Fibroblast of pulmonary artery (primary cell): Measurements from ENCODE around the gene PLK5.

Source experiments
- DNase-seq: peaks from one replicate; pipeline ENCODE4 v3.0.0-alpha.2; 2010; ENCODE audit warnings: low read depth
- H3K4me3 ChIP-seq: replicated peaks from 2 replicates; pipeline ENCODE4 v1.5.1; 2011; ENCODE audit warnings: low read depth, mild to moderate bottlenecking, control low read depth, low read length, moderate library complexity
- TF ChIP-seq, protein P1 (sequence below): IDR thresholded peaks from 2 replicates; pipeline ENCODE4 v1.5.1; 2011; ENCODE audit warnings: mild to moderate bottlenecking, control low read depth, low read length, inconsistent platforms; ENCODE audit errors: missing control alignments

The PLK5 gene

DNA sequence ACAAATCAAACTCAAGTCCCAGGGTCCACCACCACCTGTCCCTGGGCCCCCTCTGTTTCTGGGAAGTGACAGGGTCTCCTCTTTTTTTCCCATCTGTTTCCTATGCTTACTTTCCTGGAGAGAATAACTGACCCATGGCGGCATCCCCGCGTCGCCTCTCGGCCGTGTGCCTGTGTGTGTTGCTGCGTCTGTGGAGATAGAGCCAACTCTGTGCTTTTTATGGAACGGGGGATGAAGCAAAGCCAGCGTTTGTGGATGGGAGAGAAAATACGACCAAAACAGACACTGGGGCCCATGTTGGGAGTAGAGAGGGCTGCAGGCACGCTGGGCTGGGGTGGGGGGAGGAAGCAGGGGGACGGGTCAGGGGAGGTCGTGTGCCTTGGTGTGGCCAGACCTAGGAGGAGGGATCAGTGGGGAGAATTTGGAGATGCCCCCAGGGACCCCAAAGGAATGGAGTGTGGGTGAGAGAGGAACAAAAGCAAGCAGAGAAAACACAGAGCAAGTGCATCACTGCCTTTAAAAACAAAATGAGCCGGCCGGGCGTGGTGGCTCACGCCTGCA is 16.6 kb downstream of the PLK5 start:
- no peak for DNase-seq
- TF ChIP-seq, protein P1, sequence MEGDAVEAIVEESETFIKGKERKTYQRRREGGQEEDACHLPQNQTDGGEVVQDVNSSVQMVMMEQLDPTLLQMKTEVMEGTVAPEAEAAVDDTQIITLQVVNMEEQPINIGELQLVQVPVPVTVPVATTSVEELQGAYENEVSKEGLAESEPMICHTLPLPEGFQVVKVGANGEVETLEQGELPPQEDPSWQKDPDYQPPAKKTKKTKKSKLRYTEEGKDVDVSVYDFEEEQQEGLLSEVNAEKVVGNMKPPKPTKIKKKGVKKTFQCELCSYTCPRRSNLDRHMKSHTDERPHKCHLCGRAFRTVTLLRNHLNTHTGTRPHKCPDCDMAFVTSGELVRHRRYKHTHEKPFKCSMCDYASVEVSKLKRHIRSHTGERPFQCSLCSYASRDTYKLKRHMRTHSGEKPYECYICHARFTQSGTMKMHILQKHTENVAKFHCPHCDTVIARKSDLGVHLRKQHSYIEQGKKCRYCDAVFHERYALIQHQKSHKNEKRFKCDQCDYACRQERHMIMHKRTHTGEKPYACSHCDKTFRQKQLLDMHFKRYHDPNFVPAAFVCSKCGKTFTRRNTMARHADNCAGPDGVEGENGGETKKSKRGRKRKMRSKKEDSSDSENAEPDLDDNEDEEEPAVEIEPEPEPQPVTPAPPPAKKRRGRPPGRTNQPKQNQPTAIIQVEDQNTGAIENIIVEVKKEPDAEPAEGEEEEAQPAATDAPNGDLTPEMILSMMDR: no peak
- no peak overlapping the region for H3K4me3 ChIP-seq

DNA sequence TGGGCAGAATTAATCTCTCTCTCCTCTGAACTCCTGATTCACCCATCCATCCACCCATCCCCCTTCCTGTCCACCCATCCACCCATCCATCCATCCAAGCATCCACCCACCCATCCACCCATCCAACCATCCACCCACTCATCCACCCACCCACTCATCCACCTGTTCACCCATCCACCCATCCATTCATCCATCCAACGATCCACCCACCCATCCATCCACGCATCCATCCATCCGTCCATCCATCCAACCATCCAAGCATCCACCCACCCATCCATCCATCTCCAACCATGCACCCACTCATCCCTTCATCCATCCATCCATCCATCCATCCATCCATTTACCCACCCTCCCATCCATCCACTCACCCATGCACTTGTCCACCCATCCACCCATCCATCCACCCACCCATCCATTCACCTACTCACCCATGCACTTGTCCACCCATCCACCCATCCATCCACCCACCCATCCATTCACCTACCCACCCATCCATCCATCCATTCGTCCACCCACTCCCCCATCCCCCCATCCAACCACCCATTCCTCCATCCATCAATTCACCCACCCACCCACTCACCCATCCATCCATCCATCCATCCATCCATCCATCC is 25.6 kb downstream of the PLK5 start:
- TF ChIP-seq, protein P1: no peak
- no peak overlapping the region for H3K4me3 ChIP-seq
- no peak for DNase-seq

DNA sequence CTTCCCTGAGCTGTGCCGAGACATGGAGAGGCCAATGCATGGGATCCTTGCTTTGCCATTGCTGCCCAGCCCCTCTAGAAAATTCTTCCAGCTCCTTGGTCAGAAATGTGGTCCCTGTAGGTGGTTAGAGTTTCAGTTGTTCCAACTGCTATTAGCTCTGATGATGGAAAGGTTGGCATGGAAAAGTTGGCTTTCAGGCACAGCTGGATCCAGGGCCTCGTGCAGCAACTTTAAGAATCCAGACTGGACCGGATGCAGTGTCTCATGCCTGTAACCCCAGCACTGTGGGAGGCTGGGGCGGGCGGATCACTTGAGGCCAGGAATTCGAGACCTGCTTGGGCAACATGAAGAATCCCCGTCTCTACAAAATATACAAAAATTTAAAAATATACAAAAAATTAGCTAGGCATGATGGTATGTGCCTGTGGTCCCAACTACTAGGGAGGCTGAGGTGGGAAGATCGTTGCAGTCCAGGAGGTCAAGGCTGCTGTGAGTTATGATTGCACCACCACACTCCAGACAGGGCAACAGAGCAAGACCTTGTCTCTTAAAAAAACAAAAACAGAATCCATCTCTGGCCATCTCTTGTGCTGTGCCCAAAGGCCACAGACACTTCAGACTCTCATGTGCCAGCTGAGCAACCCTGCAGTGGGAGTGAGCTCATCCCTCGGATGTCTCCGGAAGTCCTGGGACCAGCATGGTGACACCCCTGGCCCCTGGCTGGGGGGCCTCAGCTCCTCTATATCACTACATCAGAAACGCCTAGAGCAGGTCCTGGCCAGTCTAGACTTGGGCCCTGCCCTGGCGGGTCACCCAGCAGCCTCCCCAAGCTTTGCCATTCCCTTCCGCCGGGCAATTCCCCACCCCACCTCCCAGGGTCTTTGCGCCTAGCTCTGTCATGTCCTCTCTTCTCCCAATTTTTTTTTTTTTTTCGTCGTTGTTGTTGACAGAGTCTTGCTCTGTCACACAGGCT is 27.5 kb downstream of the PLK5 start:
- TF ChIP-seq, protein P1: no peak
- DNase-seq: no peak
- H3K4me3 ChIP-seq: no peak overlapping the region

DNA sequence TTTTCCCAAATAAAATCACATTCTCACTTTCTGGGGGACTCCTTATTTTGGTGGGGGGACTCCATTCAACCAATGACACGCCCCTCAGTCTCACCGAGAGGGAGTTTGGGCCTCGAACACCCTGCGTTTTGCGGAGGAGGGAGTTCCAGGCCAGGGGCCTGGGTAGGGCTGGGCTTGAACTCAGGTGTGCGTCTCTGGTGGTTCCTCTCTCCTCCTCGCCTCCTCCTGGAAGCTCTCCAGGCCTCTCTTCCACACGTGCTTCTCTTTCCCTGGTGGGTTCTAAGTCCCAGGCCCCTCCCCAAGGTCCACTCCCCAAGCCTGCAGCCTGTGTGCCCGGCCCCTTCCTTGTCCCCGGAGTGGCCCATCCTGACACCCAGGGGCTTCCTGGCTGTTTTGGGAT is 29.5 kb downstream of the PLK5 start:
- no peak for DNase-seq
- TF ChIP-seq, protein P1: no peak
- H3K4me3 ChIP-seq: no peak overlapping the region

DNA sequence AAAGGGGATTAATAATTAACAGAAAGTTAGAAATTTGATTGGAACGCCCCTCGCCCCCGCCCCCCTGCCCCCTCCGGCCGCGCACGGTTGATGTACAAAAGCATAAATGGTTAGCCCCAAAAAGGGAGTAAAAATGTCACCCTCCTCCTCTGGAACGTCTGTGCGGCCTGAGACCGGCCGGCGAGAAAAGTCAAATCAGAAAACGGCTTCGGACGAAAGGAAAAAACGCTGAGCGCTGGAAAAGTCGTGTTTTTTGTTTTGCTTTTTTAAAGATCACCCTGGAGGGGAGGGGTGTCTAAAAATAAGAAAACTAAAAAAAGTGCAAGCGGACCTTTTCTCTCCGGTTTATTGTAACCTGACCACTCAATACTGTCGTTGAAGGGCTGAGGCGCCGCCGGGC is 31.1 kb downstream of the PLK5 start:
- DNase-seq: no peak

DNA sequence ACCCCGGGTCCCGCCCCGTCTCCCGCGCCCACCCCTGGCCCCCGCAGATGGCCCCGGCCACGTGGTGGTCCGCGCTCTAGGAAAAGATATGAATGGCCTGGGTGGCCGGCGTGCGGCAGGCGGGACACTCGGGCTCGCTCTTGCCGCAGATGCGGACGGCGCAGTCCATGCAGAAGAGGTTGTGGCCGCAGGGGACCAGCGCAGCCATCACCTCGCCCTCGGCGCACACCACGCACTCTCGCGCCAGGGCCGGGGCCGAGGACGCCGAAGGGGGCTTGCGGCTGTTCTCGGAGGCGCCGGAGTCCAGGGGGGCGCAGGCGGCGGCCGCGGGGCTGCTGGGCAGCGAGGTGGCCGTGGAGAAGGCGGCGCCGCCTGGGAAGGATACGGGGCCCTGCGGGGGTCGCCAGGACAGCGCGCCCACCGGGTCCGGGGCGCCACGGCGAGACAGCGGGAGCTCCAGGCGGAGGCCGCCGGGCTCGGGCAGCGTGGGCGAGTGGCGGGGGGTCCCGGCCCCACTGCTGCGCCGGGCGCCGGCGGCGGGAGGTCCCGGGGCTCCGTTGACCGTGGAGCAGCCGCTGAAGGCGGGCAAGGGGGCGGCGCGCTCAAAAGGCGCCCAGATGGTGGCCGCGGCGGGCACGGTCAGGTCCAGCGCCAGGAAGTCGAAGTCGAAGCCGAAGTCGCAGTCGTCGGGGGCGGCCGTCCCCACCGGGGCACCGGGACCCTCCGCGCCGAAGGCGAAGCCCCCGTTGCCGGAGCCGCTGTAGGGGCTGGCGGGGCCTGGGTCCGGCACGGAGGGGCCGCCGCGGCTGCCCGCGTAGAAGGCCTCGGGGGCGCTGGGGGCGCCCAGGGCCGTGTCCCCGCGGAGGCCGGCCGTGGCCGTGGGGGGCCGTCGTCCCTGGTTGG is 31.9 kb downstream of the PLK5 start:
- no peak overlapping the region for H3K4me3 ChIP-seq
- no peak for DNase-seq
- TF ChIP-seq, protein P1: no peak

More for the DNA sequence above, 31.1 kb downstream of the PLK5 start:
- no peak overlapping the region for H3K4me3 ChIP-seq
- TF ChIP-seq, protein P1: no peak
